Spleen (tissue), 11 donors: ENCODE measurements around the gene CNTNAP2. TPM values are rescaled to one million over a fixed set of nuclear protein-coding genes. Genes with fewer than 3 reads are reported as not detected.

ENCODE experiments used
- DNase-seq: peaks from one replicate; pipeline ENCODE4 v3.0.0-alpha.2; 2020
- H3K27ac ChIP-seq, 8 donors: fragments of 200-600 bp; sonication (generic) in 7 of 8; 1 replicate in 4 of 8; 2 replicates in 4 of 8; pipeline versions ENCODE4 v1.5.0 to v1.8.0; 2016 to 2021; ENCODE audit warnings: inconsistent platforms in 4 of 8, mild to moderate bottlenecking in 4 of 8, moderate library complexity in 1 of 8
- H3K27me3 ChIP-seq, 7 donors: fragments of 200-600 bp; sonication (generic) in 6 of 7; replicated peaks in 1 of 7; 1 replicate in 4 of 7; 2 replicates in 3 of 7; pipeline versions ENCODE4 v1.5.0 to v1.8.0; 2016 to 2021; ENCODE audit warnings: inconsistent platforms in 3 of 7, mild to moderate bottlenecking in 1 of 7
- H3K36me3 ChIP-seq, 6 donors: fragments of 200-600 bp; sonication (generic) in 5 of 6; 1 replicate in 4 of 6; 2 replicates in 2 of 6; pipeline versions ENCODE4 v1.5.0 to v1.8.0; 2016 to 2021; ENCODE audit warnings: inconsistent platforms in 2 of 6
- H3K4me1 ChIP-seq, 6 donors: fragments of 200-600 bp; sonication (generic) in 5 of 6; 1 replicate in 3 of 6; 2 replicates in 3 of 6; pipeline versions ENCODE4 v1.5.0 to v1.8.0; 2016 to 2021; ENCODE audit warnings: inconsistent platforms in 3 of 6
- H3K4me3 ChIP-seq, 8 donors: fragments of 200-600 bp; sonication (generic) in 7 of 8; 1 replicate in 4 of 8; 2 replicates in 4 of 8; pipeline versions ENCODE4 v1.5.0 to v1.8.0; 2016 to 2021; ENCODE audit warnings: inconsistent platforms in 4 of 8, mild to moderate bottlenecking in 4 of 8, moderate library complexity in 2 of 8
- H3K9me3 ChIP-seq, 8 donors: fragments of 200-600 bp; sonication (generic) in 7 of 8; 1 replicate in 4 of 8; 2 replicates in 4 of 8; pipeline versions ENCODE4 v1.5.0 to v1.8.0; 2016 to 2021; ENCODE audit warnings: inconsistent platforms in 4 of 8
- CTCF ChIP-seq, 11 experiments: fragments of 200-600 bp in 7 of 11; fragments of 450-650 bp in 4 of 11; sonication (generic) in 4 of 11; IDR thresholded peaks in 8 of 11; conservative IDR thresholded peaks in 3 of 11; 1 replicate in 7 of 11; 2 replicates in 4 of 11; pipeline versions ENCODE4 v1.4.0 to v1.8.0; 2016 to 2021; ENCODE audit warnings: antibody characterized with exemption in 11 of 11, inconsistent platforms in 4 of 11, mild to moderate bottlenecking in 1 of 11
- POLR2A ChIP-seq, 3 donors: fragments of 450-650 bp; IDR thresholded peaks; one replicate each; pipeline ENCODE4 v1.5.1; 2017; ENCODE audit warnings: antibody characterized with exemption in 3 of 3, mild to moderate bottlenecking in 1 of 3
- POLR2AphosphoS5 ChIP-seq, 3 donors: sonication (generic); formaldehyde crosslinking; IDR thresholded peaks; one replicate each; pipeline ENCODE4 v1.5.1; 2017; ENCODE audit warnings: antibody characterized with exemption in 3 of 3
- WGBS, 5 donors: extraction: QIAGEN DNeasy Blood & Tissue Kit in 3 of 5; methylation state at CpG; one replicate each; pipeline versions ENCODE4 v1.1.5 to v1.1.7; 2013 to 2018; 5-methylcytosine and 5-hydroxymethylcytosine counted together
- intact Hi-C: fragments of 100-400 bp; cut with DNase I; formaldehyde crosslinking; loops from one replicate; pipeline ENCODE4 v1.15.0; 2023; ENCODE audit warnings: low total_unique reads
- polyA plus RNA-seq, 3 donors: library from polyadenylated mRNA; stranded (reverse); fragments of 200-250 nt; gene quantifications; one replicate each; pipeline ENCODE4 v1.2.1, GENCODE V29; 2013
- total RNA-seq, 7 donors: library from RNA; depleted of rRNA in 3 of 7; stranded (reverse); fragments of >200 nt in 3 of 7; fragmentation: NEBNext Ultra II Directional in 4 of 7; extraction: Animal tissue kit (Norgen Biotek cat#: 25700) in 4 of 7; gene quantifications; one replicate each; pipeline versions ENCODE4 v1.1.0 to v1.2.1, GENCODE V29; 2016 to 2021
- donor health status: healthy with polysubstance abuse.
- donor health status: DM: no; HTN: no; CAD: no; lungs with moderate emphysema.
- donor health status: DM: no; HTN: no; CAD: no.
- donor health status: Bipolar disorder and iron deficiency.
- donor health status: healthy.
- donor health status: DM: no; HTN: no; CAD: no.
- donor health status: DM: yes; HTN: yes; CAD: no.

CNTNAP2 gene
- total and polyA plus RNA-seq, 10 donors: 0.13 to 2.0 (median 0.82) TPM

- no peaks in the 10 kb centered on the region for H3K27me3 ChIP-seq
- 78 to 88% (median 82%) methylated on average over 6 of the region's 6 CpGs for WGBS, 5 donors
- no peaks in the 10 kb centered on the region for H3K36me3 ChIP-seq
- TF ChIP-seq POLR2AphosphoS5 (IDR thresholded peaks at IDR 0.05): no peak
- TF ChIP-seq CTCF (IDR thresholded peaks at IDR 0.05 in 8 of 11, conservative IDR thresholded peaks at IDR 0.05 in 3 of 11): peak in 8 of 11 experiments; percentile 18 to 48 (median 34)
- no peak for DNase-seq
- no peak overlapping the region for H3K27ac ChIP-seq
- no peaks in the 10 kb centered on the region for H3K4me1 ChIP-seq
- H3K9me3 ChIP-seq: peaks cover 0 to 36% (median 12%) of the 10 kb centered on the region in 8 donors
- H3K4me3 ChIP-seq: no peak overlapping the region
- intact Hi-C loops: no loop called here
Observed at GRCh38 chr7:147547252-147547897, 1430.8 kb downstream of the CNTNAP2 start.

- H3K4me3 ChIP-seq: no peak overlapping the region
- no peaks in the 10 kb centered on the region for H3K27me3 ChIP-seq
- TF ChIP-seq POLR2A (IDR thresholded peaks at IDR 0.05) (no peak), POLR2AphosphoS5 (IDR thresholded peaks at IDR 0.05) (no peak), CTCF (IDR thresholded peaks at IDR 0.05 in 8 of 11, conservative IDR thresholded peaks at IDR 0.05 in 3 of 11) (no peak)
- no peak overlapping the region for H3K27ac ChIP-seq
- H3K9me3 ChIP-seq: no peaks in the 10 kb centered on the region
- H3K4me1 ChIP-seq: no peaks in the 10 kb centered on the region
- no peaks in the 10 kb centered on the region for H3K36me3 ChIP-seq
- intact Hi-C loops: no loop called here
- DNase-seq: no peak
Observed at GRCh38 chr7:147556317-147556716, 1439.7 kb downstream of the CNTNAP2 start.

GRCh38 chr7:147563669-147564068 is 1447.1 kb downstream of the CNTNAP2 start:
- no peak overlapping the region for H3K27ac ChIP-seq
- intact Hi-C loops: no loop called here
- no peaks in the 10 kb centered on the region for H3K27me3 ChIP-seq
- 64 to 84% (median 81%) methylated on average over 1 of the region's 1 CpG for WGBS, 5 donors
- peaks cover 0 to 12% (median 0%) of the 10 kb centered on the region in 8 donors for H3K9me3 ChIP-seq
- TF ChIP-seq POLR2A (IDR thresholded peaks at IDR 0.05): no peak
- no peak for TF ChIP-seq CTCF (IDR thresholded peaks at IDR 0.05 in 8 of 11, conservative IDR thresholded peaks at IDR 0.05 in 3 of 11)
- no peak for TF ChIP-seq POLR2AphosphoS5 (IDR thresholded peaks at IDR 0.05)
- no peaks in the 10 kb centered on the region for H3K36me3 ChIP-seq
- H3K4me3 ChIP-seq: no peak overlapping the region
- DNase-seq: no peak
- no peaks in the 10 kb centered on the region for H3K4me1 ChIP-seq

GRCh38 chr7:147564786-147565476 is 1448.3 kb downstream of the CNTNAP2 start:
- no peak for TF ChIP-seq CTCF (IDR thresholded peaks at IDR 0.05 in 8 of 11, conservative IDR thresholded peaks at IDR 0.05 in 3 of 11)
- no peak for TF ChIP-seq POLR2AphosphoS5 (IDR thresholded peaks at IDR 0.05)
- no peak for TF ChIP-seq POLR2A (IDR thresholded peaks at IDR 0.05)
- Histone ChIP-seq H3K4me3 (no peak overlapping the region), H3K9me3 (peaks cover 0 to 12% (median 0%) of the 10 kb centered on the region in 8 donors), H3K36me3 (no peaks in the 10 kb centered on the region), H3K4me1 (no peaks in the 10 kb centered on the region), H3K27ac (no peak overlapping the region), H3K27me3 (no peaks in the 10 kb centered on the region)
- WGBS, 5 donors: 68 to 75% (median 71%) methylated on average over 4 of the region's 4 CpGs
- no peak for DNase-seq
- intact Hi-C loops: no loop called here
